Esophagus muscularis mucosa (tissue), 3 donors: ENCODE measurements around the gene CR2.

Source experiments
- POLR2A ChIP-seq: fragments of 450-650 bp; IDR thresholded peaks from one replicate; pipeline ENCODE4 v1.6.1; 2017; ENCODE audit warnings: antibody characterized with exemption, moderate library complexity, mild to moderate bottlenecking, low read depth
- POLR2AphosphoS5 ChIP-seq, 2 donors: sonication (generic); formaldehyde crosslinking; IDR thresholded peaks; one replicate each; pipeline ENCODE4 v1.6.1; 2017; ENCODE audit warnings: antibody characterized with exemption in 2 of 2
- TF ChIP-seq, protein P1 (sequence below), 3 experiments: fragments of 200-600 bp in 2 of 3; fragments of 450-650 bp in 1 of 3; sonication (generic) in 2 of 3; IDR thresholded peaks; one replicate each; pipeline ENCODE4 v1.5.1; 2017 to 2019; ENCODE audit warnings: antibody characterized with exemption in 3 of 3, mild to moderate bottlenecking in 2 of 3, moderate library complexity in 1 of 3

DNA sequence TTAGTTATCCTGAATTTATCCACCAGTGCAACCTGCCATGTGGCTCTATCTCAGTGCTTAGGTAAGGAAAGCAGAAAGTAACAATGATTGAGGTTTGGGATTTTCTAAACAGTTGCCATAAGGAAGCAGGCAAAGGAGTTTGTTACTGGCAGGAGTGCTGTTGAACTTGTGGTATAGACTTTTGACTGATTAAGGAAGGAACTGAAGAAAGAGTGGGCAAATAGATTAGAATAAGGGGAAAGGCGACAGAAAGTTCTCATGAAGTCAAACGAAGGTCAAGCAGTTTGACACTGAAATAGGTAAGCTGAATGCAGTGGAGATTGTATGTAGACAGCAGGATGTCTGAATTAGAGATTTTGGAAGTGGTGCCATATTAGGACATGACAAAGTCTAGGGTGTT lies 24.2 kb upstream of the CR2 start:
- TF ChIP-seq POLR2A (no peak), POLR2AphosphoS5 (IDR thresholded peaks at IDR 0.05) (no peak)
- TF ChIP-seq, protein P1, sequence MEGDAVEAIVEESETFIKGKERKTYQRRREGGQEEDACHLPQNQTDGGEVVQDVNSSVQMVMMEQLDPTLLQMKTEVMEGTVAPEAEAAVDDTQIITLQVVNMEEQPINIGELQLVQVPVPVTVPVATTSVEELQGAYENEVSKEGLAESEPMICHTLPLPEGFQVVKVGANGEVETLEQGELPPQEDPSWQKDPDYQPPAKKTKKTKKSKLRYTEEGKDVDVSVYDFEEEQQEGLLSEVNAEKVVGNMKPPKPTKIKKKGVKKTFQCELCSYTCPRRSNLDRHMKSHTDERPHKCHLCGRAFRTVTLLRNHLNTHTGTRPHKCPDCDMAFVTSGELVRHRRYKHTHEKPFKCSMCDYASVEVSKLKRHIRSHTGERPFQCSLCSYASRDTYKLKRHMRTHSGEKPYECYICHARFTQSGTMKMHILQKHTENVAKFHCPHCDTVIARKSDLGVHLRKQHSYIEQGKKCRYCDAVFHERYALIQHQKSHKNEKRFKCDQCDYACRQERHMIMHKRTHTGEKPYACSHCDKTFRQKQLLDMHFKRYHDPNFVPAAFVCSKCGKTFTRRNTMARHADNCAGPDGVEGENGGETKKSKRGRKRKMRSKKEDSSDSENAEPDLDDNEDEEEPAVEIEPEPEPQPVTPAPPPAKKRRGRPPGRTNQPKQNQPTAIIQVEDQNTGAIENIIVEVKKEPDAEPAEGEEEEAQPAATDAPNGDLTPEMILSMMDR (IDR thresholded peaks at IDR 0.05), result no peak
